Activated CD4-positive, alpha-beta T cell treated with anti-CD3 and anti-CD28 coated beads, Interleukin-2, amount 50 U/mL, for 24 hours (primary cell): Measurements from ENCODE around the gene CRYBA2.
A peak's percentile ranks its signal among the peaks of the same experiment; 100 is the strongest.

Experiments
- DNase-seq, 2 donors: peaks; one replicate each; pipeline ENCODE4 v3.0.0-alpha.2; 2020; ENCODE audit warnings: low read depth in 1 of 2, low spot score in 1 of 2

The CRYBA2 gene

GRCh38 chr2:218982586-218983262 lies 10.5 kb downstream of the CRYBA2 start:
- DNase-seq, result no peak

- no peak for DNase-seq
Observed at GRCh38 chr2:218981881-218982585, 11.2 kb downstream of the CRYBA2 start.

DNA sequence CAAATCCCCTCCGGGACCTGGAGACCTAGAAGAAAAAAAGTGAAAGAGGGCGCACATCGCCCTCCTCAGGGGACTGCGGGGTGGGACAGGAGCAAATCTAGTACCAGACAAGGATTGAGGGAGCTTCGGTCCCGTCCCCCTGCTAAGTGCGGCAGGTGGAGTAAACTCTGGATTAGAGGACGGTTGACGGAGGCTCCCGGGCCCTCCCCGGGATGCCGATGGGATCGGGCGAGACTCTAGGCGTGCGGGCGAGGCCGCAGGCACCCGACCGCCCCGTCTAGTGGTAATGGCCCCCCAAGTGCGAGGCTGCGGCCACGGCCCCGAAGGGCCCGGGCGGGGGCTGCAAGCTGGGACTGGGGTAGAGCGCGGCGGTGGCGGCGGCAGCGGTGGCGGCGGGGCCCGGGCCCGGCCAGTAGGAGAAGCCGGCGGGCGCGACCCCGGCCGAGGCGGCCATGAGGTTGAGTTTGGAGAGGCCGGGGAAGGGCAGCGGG lies 11.8 kb downstream of the CRYBA2 start:
- DNase-seq, result no peak

GRCh38 chr2:218980735-218981389 lies 12.4 kb downstream of the CRYBA2 start:
- no peak for DNase-seq

DNA sequence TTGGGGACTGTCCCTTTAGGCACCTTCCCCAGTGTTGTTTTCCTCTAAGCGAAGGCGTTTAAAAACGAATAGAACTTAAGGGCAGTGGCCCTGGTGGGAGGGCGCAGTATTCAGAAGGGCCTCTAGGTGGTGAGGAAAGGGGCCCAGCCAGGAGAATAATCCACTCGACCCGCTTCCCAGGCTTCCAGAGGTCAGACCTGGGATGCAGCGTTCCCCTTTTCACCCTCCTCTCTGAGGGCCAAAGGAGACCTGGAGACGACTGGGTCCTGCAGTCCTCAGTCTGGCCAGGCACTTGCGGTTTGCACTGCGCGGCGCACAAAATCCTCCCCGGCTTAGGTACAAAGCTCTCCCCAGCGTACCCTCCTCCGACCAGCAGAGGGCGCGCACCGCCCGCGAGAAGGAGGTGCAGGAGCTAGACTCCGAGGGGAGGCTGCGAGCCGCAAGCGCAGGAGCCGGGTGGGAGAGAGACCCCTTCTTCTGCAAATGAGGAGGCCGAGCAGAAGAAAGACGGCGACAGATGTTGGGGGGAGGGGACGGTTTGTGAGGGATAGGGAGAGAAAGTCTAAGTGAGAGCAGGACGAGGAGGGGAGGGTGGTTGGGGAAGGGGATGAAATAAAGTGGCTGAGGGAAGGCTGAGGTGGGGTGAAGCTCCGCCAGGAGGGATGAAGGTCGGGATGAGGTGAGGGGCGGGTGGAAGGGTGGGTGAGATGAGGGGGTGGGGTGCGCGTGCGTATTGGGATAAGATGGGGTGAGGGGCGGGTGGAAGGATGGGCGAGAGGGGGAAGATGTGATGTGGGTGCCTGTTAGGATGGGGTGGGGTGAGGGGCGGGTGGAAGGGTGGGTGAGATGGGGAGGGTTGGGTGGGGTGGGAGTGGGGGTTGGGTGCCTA lies 13.1 kb downstream of the CRYBA2 start:
- peak; percentile 77 to 81 for DNase-seq

DNA sequence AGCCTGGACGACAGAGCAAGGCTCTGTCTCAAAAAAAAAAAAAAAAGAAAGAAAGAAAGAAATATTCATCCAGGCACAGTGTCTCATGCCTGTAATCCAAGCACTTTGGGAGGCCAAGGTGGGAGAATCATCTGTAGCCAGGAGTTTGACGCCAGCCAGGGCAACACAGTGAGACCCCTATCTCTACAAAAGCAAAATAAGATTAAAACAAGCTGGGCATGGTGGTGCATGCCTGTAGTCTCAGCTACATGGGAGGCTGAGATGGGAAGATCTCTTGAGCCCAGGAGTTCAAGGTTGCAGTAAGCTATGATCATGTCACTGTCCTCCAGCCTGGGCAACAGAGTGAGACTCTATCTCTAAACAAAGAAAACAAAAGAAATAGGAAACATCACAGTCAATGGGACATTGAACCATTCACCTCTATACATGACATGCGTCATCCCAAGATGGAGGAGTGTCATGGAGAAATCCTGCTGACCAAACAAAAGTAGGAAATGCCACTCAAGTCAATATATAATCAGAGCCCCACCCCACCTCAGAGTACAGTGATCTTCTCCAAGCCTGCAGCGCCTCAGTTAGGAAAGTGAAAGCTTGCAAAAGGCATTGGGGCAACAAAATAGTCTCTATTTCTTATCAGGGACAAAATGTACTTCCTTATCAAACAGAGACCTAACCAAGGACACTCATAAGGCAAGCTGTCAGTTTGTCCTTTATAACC lies 18.0 kb downstream of the CRYBA2 start:
- no peak for DNase-seq

- DNase-seq, result no peak
Observed at GRCh38 chr2:218970894-218971293, 22.3 kb downstream of the CRYBA2 start.

- DNase-seq, result no peak
Observed at GRCh38 chr2:218964041-218964771, 29.0 kb downstream of the CRYBA2 start.

- no peak for DNase-seq
Observed at GRCh38 chr2:218963601-218964000, 29.6 kb downstream of the CRYBA2 start.

DNA sequence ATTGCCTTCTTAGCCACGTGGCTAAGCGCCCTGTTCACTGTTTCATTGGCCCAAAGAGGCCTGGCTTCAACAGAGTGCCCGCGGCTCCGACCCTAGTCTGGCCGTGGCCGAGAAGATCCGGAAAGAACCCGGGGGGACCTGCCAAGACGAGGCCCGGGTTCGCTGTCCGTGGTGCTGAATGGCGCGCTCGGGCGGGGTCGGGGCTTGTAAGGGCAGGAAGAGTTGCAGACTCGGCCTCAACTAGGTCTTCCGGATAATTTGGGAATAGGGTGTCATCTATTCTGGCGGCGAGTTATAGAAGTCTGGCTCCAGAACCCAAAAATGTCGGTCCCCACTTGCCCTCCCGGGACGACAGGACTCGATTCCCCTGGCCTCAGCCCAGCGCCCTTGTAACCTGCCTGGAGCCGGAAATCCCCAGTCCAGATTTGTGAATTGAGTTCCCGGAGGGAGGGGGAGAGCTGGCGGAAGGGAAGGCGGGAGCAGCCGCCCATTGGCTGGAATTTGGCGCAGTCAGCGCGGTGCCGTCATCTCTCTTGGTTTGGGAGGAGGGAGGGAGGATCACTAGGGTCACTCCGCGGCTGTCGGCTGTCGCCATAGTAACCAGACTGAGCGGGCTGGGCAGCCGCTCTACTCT lies 30.2 kb downstream of the CRYBA2 start:
- DNase-seq, result peak in 1 of 2 donors; percentile 38

DNA sequence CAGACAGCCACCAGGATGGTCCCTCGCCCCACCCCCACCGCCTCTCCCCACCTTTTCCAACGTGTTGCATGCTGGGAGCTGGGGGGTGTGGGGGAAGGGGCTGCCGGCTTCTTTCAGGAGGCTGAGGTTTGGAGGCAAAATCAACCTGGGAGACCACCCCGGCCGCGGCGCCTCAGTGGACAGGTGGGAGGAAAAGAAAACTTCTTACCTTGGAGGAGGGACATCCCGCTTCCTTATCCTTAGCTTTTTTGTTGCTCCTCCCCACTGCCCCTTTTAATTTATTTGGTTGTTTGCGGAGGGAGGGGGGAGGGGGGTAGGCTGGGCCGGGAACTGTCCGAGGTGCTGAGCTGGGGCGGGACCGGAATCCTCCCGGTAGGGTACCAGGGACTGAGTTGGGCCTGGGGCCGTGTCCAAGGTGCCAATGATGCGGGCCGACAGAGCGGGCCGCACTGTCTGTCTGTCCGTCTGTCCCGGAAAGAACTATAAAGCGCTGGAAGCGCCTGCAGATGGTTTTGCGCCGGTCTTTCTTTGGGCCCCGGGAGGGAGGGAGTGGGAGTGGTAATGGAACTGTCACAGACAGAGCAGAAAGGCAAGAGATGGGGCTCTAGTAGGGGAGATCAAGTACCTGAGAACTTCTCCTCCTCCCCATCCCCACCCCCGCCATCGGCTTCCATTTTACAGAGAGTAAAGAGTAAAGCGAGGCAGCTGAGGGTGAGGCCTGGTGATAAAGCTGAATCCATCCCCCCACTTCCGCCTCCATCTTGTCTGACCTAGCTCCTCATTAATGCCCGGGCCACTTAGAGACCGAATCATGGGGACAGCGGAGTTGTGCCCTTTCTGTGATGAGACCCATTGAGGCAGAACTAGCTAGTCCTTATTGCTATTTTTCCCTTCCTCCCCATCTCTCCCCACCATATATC lies 31.3 kb downstream of the CRYBA2 start:
- DNase-seq, result no peak

- no peak for DNase-seq
Observed at GRCh38 chr2:218961229-218961628, 32.0 kb downstream of the CRYBA2 start.

- DNase-seq, result no peak
Observed at GRCh38 chr2:218960309-218961165, 32.7 kb downstream of the CRYBA2 start.

- no peak for DNase-seq
Observed at GRCh38 chr2:218959761-218960308, 33.4 kb downstream of the CRYBA2 start.

GRCh38 chr2:218959141-218959731 lies 34.0 kb downstream of the CRYBA2 start, which contains the start of gene CDK5R2:
TSS of gene CDK5R2 (plus strand) at chr2:218959666. CDS start at chr2:218959821, 155 bp downstream.
- DNase-seq, result peak; percentile 46 to 64

GRCh38 chr2:218958276-218958675 lies 34.9 kb downstream of the CRYBA2 start:
- no peak for DNase-seq
